H9 (cell line): ENCODE data around the gene CYP27A1. TPM values are rescaled to one million over a fixed set of nuclear protein-coding genes. Genes with fewer than 3 reads are reported as not detected.

Source experiments
- DNase-seq: peaks from one replicate; pipeline ENCODE4 v3.0.0-alpha.2; 2017
- H2AFZ ChIP-seq: one replicate; pipeline ENCODE4 v1.6.1; 2013; ENCODE audit warnings: mild to moderate bottlenecking, low read length, control low read depth, moderate library complexity
- H2AK5ac ChIP-seq: 2 replicates; pipeline ENCODE4 v1.6.1; 2013; ENCODE audit warnings: low read length, control low read depth, mixed read lengths; ENCODE audit not compliant: insufficient read length
- H2BK120ac ChIP-seq: one replicate; pipeline ENCODE4 v1.6.1; 2013; ENCODE audit warnings: low read depth, mild to moderate bottlenecking, low read length, control low read depth, inconsistent platforms; ENCODE audit not compliant: poor library complexity, severe bottlenecking
- H2BK12ac ChIP-seq: 2 replicates; pipeline ENCODE4 v1.6.1; 2013; ENCODE audit warnings: low read length, control low read depth, mixed read lengths, low read depth; ENCODE audit not compliant: insufficient read length
- H2BK15ac ChIP-seq: 2 replicates; pipeline ENCODE4 v1.6.1; 2013; ENCODE audit warnings: low read depth, low read length, control low read depth
- H2BK20ac ChIP-seq: one replicate; pipeline ENCODE4 v1.6.1; 2013; ENCODE audit warnings: low read depth, mild to moderate bottlenecking, low read length, control low read depth, inconsistent platforms; ENCODE audit not compliant: poor library complexity, severe bottlenecking
- H2BK5ac ChIP-seq: 2 replicates; pipeline ENCODE4 v1.6.1; 2013; ENCODE audit warnings: low read length, control low read depth, mixed read lengths; ENCODE audit not compliant: insufficient read length
- H3K14ac ChIP-seq: 2 replicates; pipeline ENCODE4 v1.6.1; 2013; ENCODE audit warnings: low read length, control low read depth; ENCODE audit not compliant: insufficient read depth
- H3K18ac ChIP-seq: 2 replicates; pipeline ENCODE4 v1.6.1; 2013; ENCODE audit warnings: low read depth, mild to moderate bottlenecking, mixed read lengths, low read length, control low read depth; ENCODE audit not compliant: insufficient read length
- H3K23ac ChIP-seq: 2 replicates; pipeline ENCODE4 v1.6.1; 2013; ENCODE audit warnings: low read length, control low read depth, mixed read lengths, low read depth; ENCODE audit not compliant: insufficient read length
- H3K23me2 ChIP-seq: 2 replicates; pipeline ENCODE4 v1.6.1; 2013; ENCODE audit warnings: low read depth, mild to moderate bottlenecking, mixed read lengths, low read length, control low read depth; ENCODE audit not compliant: insufficient read length, poor library complexity, severe bottlenecking
- H3K27ac ChIP-seq: 2 replicates; pipeline ENCODE4 v1.5.1; 2013; ENCODE audit warnings: low read length, control low read depth, mixed read lengths, low read depth; ENCODE audit not compliant: insufficient read length
- H3K27me3 ChIP-seq: 2 replicates; pipeline ENCODE4 v1.6.1; 2013; ENCODE audit warnings: low read length, control low read depth, inconsistent platforms; ENCODE audit not compliant: insufficient read depth
- H3K4ac ChIP-seq: 2 replicates; pipeline ENCODE4 v1.6.1; 2013; ENCODE audit warnings: low read depth, mild to moderate bottlenecking, control low read depth, inconsistent platforms, low read length, moderate library complexity
- H3K4me1 ChIP-seq: 2 replicates; pipeline ENCODE4 v1.6.1; 2013; ENCODE audit warnings: low read length, control low read depth, inconsistent platforms; ENCODE audit not compliant: insufficient read depth
- H3K4me2 ChIP-seq: 2 replicates; pipeline ENCODE4 v1.6.1; 2013; ENCODE audit warnings: low read length, control low read depth, mixed read lengths; ENCODE audit not compliant: insufficient read length, insufficient read depth
- H3K56ac ChIP-seq: 2 replicates; pipeline ENCODE4 v1.6.1; 2013; ENCODE audit warnings: low read depth, mild to moderate bottlenecking, mixed read lengths, low read length, control low read depth; ENCODE audit not compliant: insufficient read length
- H3K79me1 ChIP-seq: 2 replicates; pipeline ENCODE4 v1.6.1; 2013; ENCODE audit warnings: low read depth, mild to moderate bottlenecking, moderate library complexity, low read length, control low read depth, inconsistent platforms; ENCODE audit not compliant: insufficient read depth, poor library complexity, severe bottlenecking
- H3K79me2 ChIP-seq: 2 replicates; pipeline ENCODE4 v1.6.1; 2013; ENCODE audit warnings: low read length, control low read depth, inconsistent platforms; ENCODE audit not compliant: insufficient read depth
- H3K9ac ChIP-seq: 2 replicates; pipeline ENCODE4 v1.6.1; 2013; ENCODE audit warnings: low read length, control low read depth, mixed read lengths; ENCODE audit not compliant: insufficient read length; ENCODE audit errors: extremely low read depth
- H3K9me3 ChIP-seq: one replicate; pipeline ENCODE4 v1.6.1; 2013; ENCODE audit warnings: low read depth, low read length, inconsistent platforms; ENCODE audit not compliant: control insufficient read depth
- H3T11ph ChIP-seq: one replicate; pipeline ENCODE4 v1.6.1; 2013; ENCODE audit warnings: mild to moderate bottlenecking, low read length, control low read depth, inconsistent platforms
- H4K20me1 ChIP-seq: one replicate; pipeline ENCODE4 v1.6.1; 2013; ENCODE audit not compliant: control insufficient read depth, insufficient read length, insufficient read depth
- H4K5ac ChIP-seq: 2 replicates; pipeline ENCODE4 v1.6.1; 2013; ENCODE audit warnings: low read depth, mild to moderate bottlenecking, mixed read lengths, low read length, control low read depth; ENCODE audit not compliant: insufficient read length
- H4K8ac ChIP-seq: replicated peaks from 2 replicates; pipeline ENCODE4 v1.6.1; 2013; ENCODE audit warnings: low read length, control low read depth, mixed read lengths, low read depth; ENCODE audit not compliant: insufficient read length
- H4K91ac ChIP-seq: 2 replicates; pipeline ENCODE4 v1.6.1; 2013; ENCODE audit warnings: low read depth, mild to moderate bottlenecking, moderate library complexity, mixed read lengths, low read length, control low read depth; ENCODE audit not compliant: insufficient read length
- H3K27ac Mint-ChIP-seq, 3 experiments: 2 replicates in 2 of 3; 3 replicates in 1 of 3; pipeline ENCODE4 v1.8.0; 2020 to 2021; ENCODE audit warnings: mixed read lengths in 3 of 3, mild to moderate bottlenecking in 1 of 3, moderate library complexity in 1 of 3
- H3K27me3 Mint-ChIP-seq: 2 replicates; pipeline ENCODE4 v1.8.0; 2021; ENCODE audit warnings: low read depth, mild to moderate bottlenecking, moderate library complexity, mixed read lengths
- H3K36me3 Mint-ChIP-seq, 3 experiments: 2 replicates in 2 of 3; 3 replicates in 1 of 3; pipeline ENCODE4 v1.8.0; 2020 to 2021; ENCODE audit warnings: low read depth in 3 of 3, mixed read lengths in 3 of 3; ENCODE audit not compliant: insufficient read depth in 1 of 3
- H3K4me1 Mint-ChIP-seq, 2 experiments: 2 replicates each; pipeline ENCODE4 v1.8.0; 2020; ENCODE audit warnings: mixed read lengths in 2 of 2
- H3K4me3 Mint-ChIP-seq, 2 experiments: 2 replicates in 1 of 2; 3 replicates in 1 of 2; pipeline ENCODE4 v1.8.0; 2020 to 2021; ENCODE audit warnings: mild to moderate bottlenecking in 2 of 2, mixed read lengths in 2 of 2, moderate library complexity in 1 of 2
- H3K9me3 Mint-ChIP-seq, 2 experiments: 2 replicates in 1 of 2; 3 replicates in 1 of 2; pipeline ENCODE4 v1.8.0; 2020; ENCODE audit warnings: mild to moderate bottlenecking in 2 of 2, mixed read lengths in 2 of 2, moderate library complexity in 1 of 2
- CTCF ChIP-seq: fragments of 200-600 bp; sonication (generic); conservative IDR thresholded peaks from 3 replicates; pipeline ENCODE4 v1.8.0; 2021; ENCODE audit warnings: antibody characterized with exemption, mild to moderate bottlenecking
- WGBS: extraction: QIAGEN DNeasy Blood & Tissue Kit; methylation state at CpG from one replicate; pipeline ENCODE4 v1.1.7; 2013; ENCODE audit warnings: missing lambda C conversion rate, low lambda C conversion rate, mixed read lengths; ENCODE audit not compliant: insufficient read length; ENCODE audit errors: extremely low coverage; 5-methylcytosine and 5-hydroxymethylcytosine counted together
- total RNA-seq: library from RNA; stranded (reverse); gene quantifications from 2 replicates; pipeline ENCODE4 v1.2.1, GENCODE V29; 2021

The CYP27A1 gene
- total RNA-seq, 1 experiment from 2014 or later, result 3.1 TPM

GRCh38 chr2:218796691-218797090, 14.7 kb downstream of the CYP27A1 start:
- Histone ChIP-seq H2BK20ac (no peak overlapping the region), H3K27me3 (peaks cover under 1% of the 10 kb centered on the region; the same call in 1 of the 2 replicates), H3T11ph (no peak overlapping the region), H4K8ac (no peak overlapping the region), H3K27ac (no peak overlapping the region), H3K79me2 (no peaks in the 10 kb centered on the region), H2BK12ac (no peak overlapping the region), H2BK120ac (no peak overlapping the region), H3K4me2 (no peak overlapping the region), H3K23me2 (no peaks in the 10 kb centered on the region), H3K4ac (no peak overlapping the region), H3K9ac (no peak overlapping the region), H2BK5ac (no peak overlapping the region), H3K79me1 (no peaks in the 10 kb centered on the region), H4K5ac (no peak overlapping the region), H3K4me1 (no peaks in the 10 kb centered on the region; the same call in 1 of the 2 replicates), H2AK5ac (no peak overlapping the region), H4K20me1 (no peaks in the 10 kb centered on the region), H2BK15ac (no peak overlapping the region), H3K18ac (no peak overlapping the region), H2AFZ (no peak overlapping the region), H3K23ac (no peak overlapping the region), H3K9me3 (no peaks in the 10 kb centered on the region), H3K14ac (no peak overlapping the region), H4K91ac (no peak overlapping the region), H3K56ac (no peak overlapping the region)
- Mint-ChIP-seq H3K9me3 (no peaks in the 10 kb centered on the region), H3K27ac (no peak overlapping the region), H3K36me3 (no peaks in the 10 kb centered on the region; a peak in 1 of 7 replicates), H3K27me3 (peaks cover 3% of the 10 kb centered on the region; the same call in 1 of the 2 replicates), H3K4me3 (no peak overlapping the region), H3K4me1 (peaks cover 22 to 33% of the 10 kb centered on the region in 2 experiments)
- no peak for TF ChIP-seq CTCF
- WGBS, result no CpG with 5 or more reads among the region's 4 CpGs
- no peak for DNase-seq
